ENCODE measurements around the gene DMGDH. TPM values are rescaled to one million over a fixed set of nuclear protein-coding genes. Genes with fewer than 3 reads are reported as not detected.

The DMGDH gene
- total RNA-seq, 3 donors from 2014 or later (not counting 1 experiment from before 2014, with no cell fraction given) = 0.43 to 2.9 (median 2.4) TPM

DNA sequence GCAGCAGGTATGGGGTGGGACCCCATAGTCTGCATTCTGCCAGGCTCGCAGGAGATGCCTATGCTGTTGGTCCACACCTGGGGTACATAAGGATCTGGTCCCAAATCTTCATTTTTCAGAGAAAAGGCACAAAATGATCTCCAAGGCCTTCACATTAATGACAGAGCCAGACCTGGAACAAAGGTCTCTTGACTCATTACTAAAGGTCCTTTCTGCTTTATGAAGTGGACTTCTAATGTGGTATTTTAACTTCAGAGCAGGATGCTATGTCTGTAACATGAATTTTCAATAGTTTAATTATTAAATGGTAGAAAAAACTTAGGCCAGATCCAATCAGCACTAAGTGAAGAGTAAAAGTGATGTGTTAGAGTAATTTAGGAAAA is 38.0 kb downstream of the DMGDH start:
- Histone ChIP-seq H3K4me3 (ENCODE audit: low read length) (no peak overlapping the region), H3K36me3 (ENCODE audit: control insufficient read depth, insufficient read depth, low read length) (no peaks in the 10 kb centered on the region), H3K27ac (ENCODE audit: low read length) (no peak overlapping the region), H3K4me1 (ENCODE audit: control insufficient read depth, insufficient read depth, low read length) (no peaks in the 10 kb centered on the region), H3K27me3 (ENCODE audit: control insufficient read depth, insufficient read depth, low read length) (no peaks in the 10 kb centered on the region), H3K9me3 (ENCODE audit: control insufficient read depth, insufficient read depth, low read length) (no peaks in the 10 kb centered on the region)
- Mint-ChIP-seq H3K36me3 (no peaks in the 10 kb centered on the region), H3K4me3 (no peak overlapping the region), H3K27me3 (ENCODE audit: low read depth in 2 of 2) (peaks cover 5 to 16% of the 10 kb centered on the region in 2 donors), H3K4me1 (no peaks in the 10 kb centered on the region), H3K9me3 (no peaks in the 10 kb centered on the region), H3K27ac (no peak overlapping the region)
- TF ChIP-seq CTCF (IDR thresholded peaks at IDR 0.05) = no peak
- no peak for ATAC-seq
- intact Hi-C loops (cut with micrococcal nuclease) = no loop called here
- WGBS (ENCODE audit: insufficient coverage) = 95% methylated on average over 1 of the region's 1 CpG
- DNase-seq = no peak

GRCh38 chr5:79030663-79031484 is 38.6 kb downstream of the DMGDH start:
- ATAC-seq = no peak
- H3K4me3 Mint-ChIP-seq = no peak overlapping the region
- no peak overlapping the region for H3K27ac Mint-ChIP-seq
- Histone ChIP-seq H3K27ac (ENCODE audit: low read length) (no peak overlapping the region), H3K9me3 (ENCODE audit: control insufficient read depth, insufficient read depth, low read length) (no peaks in the 10 kb centered on the region), H3K4me1 (ENCODE audit: control insufficient read depth, insufficient read depth, low read length) (no peaks in the 10 kb centered on the region), H3K27me3 (ENCODE audit: control insufficient read depth, insufficient read depth, low read length) (no peaks in the 10 kb centered on the region), H3K4me3 (ENCODE audit: low read length) (no peak overlapping the region), H3K36me3 (ENCODE audit: control insufficient read depth, insufficient read depth, low read length) (no peaks in the 10 kb centered on the region)
- no peak for DNase-seq
- peaks cover 5 to 22% of the 10 kb centered on the region in 2 donors for H3K27me3 Mint-ChIP-seq (ENCODE audit: low read depth in 2 of 2)
- WGBS (ENCODE audit: insufficient coverage) = 92% methylated on average over 11 of the region's 11 CpGs
- H3K4me1 Mint-ChIP-seq = no peaks in the 10 kb centered on the region
- TF ChIP-seq CTCF (IDR thresholded peaks at IDR 0.05) = no peak
- H3K9me3 Mint-ChIP-seq = no peaks in the 10 kb centered on the region
- H3K36me3 Mint-ChIP-seq = no peaks in the 10 kb centered on the region
- intact Hi-C loops (cut with micrococcal nuclease) = no loop called here

DNA sequence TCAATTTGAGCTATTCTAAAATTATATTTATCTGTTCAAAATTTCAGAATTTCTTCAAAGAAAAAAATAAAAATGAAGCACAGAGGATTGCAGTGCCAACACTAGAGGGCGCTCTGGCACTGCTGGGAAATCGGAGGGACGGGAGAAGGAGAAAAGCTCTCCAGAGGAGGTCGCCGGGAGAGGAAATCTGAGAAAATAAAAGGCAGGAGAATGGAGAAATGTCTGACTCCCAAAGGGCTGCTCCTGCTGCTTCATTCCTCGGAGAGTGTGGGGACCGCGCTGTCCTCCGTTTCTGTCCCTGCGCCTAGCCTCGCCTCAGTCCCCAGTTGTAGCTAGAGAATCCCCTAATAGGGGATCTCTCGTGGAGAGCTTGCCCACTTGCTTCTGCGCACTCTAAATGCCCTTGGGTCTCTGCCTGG is 44.4 kb downstream of the DMGDH start:
- H3K4me1 Mint-ChIP-seq = peaks cover 14 to 15% of the 10 kb centered on the region in 2 donors
- peaks cover 14% of the 10 kb centered on the region for H3K27me3 ChIP-seq (ENCODE audit: control insufficient read depth, insufficient read depth, low read length)
- peaks cover 30 to 77% of the 10 kb centered on the region in 2 donors for H3K27me3 Mint-ChIP-seq (ENCODE audit: low read depth in 2 of 2)
- ATAC-seq (peak in 2 of 3 donors; percentile 63 to 68), DNase-seq (peak; percentile 32 to 73)
- no peaks in the 10 kb centered on the region for H3K36me3 ChIP-seq (ENCODE audit: control insufficient read depth, insufficient read depth, low read length)
- no peak overlapping the region for H3K27ac Mint-ChIP-seq
- H3K36me3 Mint-ChIP-seq = no peaks in the 10 kb centered on the region
- peaks cover 4% of the 10 kb centered on the region for H3K4me1 ChIP-seq (ENCODE audit: control insufficient read depth, insufficient read depth, low read length)
- no peak overlapping the region for H3K4me3 ChIP-seq (ENCODE audit: low read length)
- intact Hi-C loops (cut with micrococcal nuclease) = loop anchor here (2.0 to 10.0 kb wide), 2 partner anchors 108 to 1060 kb away; no protein-coding TSS in a partner anchor
- TF ChIP-seq CTCF (IDR thresholded peaks at IDR 0.05) = peak; percentile 98
- no peaks in the 10 kb centered on the region for H3K9me3 Mint-ChIP-seq
- WGBS (ENCODE audit: insufficient coverage) = 20% methylated on average over 13 of the region's 13 CpGs
- no peak overlapping the region for H3K27ac ChIP-seq (ENCODE audit: low read length)
- no peaks in the 10 kb centered on the region for H3K9me3 ChIP-seq (ENCODE audit: control insufficient read depth, insufficient read depth, low read length)
- H3K4me3 Mint-ChIP-seq = no peak overlapping the region

Data from natural killer cell (primary cell).